ENCODE data around the gene ZC3H7B.

DNA sequence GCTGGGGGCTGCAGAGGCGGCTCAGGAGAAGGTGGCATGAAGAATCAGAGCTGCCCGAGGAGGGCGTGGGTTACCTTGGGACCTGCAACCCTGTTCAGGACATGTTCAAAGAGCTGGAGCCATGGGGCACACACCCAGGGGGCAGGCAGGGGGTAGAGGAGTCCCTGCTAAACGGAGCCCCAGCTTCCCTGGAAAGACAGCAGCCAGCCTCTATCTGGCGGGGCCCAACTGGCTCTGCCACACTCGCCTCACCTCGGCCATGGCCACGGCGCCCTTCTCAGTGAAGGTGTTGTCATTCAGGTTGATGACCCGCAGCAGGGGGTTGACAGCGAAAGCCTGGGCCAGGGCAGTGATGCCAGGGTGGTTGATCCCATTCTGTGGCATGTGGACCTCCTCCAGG, 43.6 kb upstream of the ZC3H7B start:
- TF ChIP-seq CTCF (conservative IDR thresholded peaks at IDR 0.05; ENCODE audit: low read depth, low read length) (no peak), EZH2 (IDR thresholded peaks at IDR 0.05; ENCODE audit: low read length, unreplicated experiment) (no peak)
